Measurements from ENCODE around the gene KIF14. TPM values are rescaled to one million over a fixed set of nuclear protein-coding genes. Genes with fewer than 3 reads are reported as not detected.

Gene KIF14
- total RNA-seq, 4 donors from 2014 or later: 0.20 to 0.30 TPM; not detected in 2

DNA sequence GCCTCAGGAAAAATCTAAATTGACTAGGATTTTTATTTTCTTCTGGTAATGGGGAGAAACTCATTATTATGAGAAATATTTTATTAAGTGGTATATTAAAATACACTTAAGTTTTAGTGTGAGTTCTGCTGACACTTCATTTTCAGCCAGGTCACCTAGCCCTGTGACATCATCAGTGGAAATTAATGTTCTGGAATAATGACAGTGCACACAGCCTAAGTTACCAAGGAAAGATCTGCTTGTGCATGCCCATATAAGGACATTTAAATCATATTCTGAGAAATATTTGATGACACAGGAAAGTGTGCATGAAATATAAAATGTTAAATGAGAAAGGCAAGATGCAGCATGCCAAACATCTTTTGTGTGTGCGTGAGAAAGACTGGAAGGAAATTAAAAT lies 102.0 kb downstream of the KIF14 start:
- Histone ChIP-seq H3K4me3 (no peak overlapping the region), H3K9me3 (no peaks in the 10 kb centered on the region), H3K4me1 (no peaks in the 10 kb centered on the region), H3K27ac (no peak overlapping the region), H3K36me3 (no peaks in the 10 kb centered on the region), H3K27me3 (no peaks in the 10 kb centered on the region)
- WGBS, 2 donors: 77 to 83% methylated on average over 1 of the region's 1 CpG
- TF ChIP-seq POLR2A (IDR thresholded peaks at IDR 0.05) (no peak), EP300 (IDR thresholded peaks at IDR 0.05) (no peak)
- TF ChIP-seq, protein P1, sequence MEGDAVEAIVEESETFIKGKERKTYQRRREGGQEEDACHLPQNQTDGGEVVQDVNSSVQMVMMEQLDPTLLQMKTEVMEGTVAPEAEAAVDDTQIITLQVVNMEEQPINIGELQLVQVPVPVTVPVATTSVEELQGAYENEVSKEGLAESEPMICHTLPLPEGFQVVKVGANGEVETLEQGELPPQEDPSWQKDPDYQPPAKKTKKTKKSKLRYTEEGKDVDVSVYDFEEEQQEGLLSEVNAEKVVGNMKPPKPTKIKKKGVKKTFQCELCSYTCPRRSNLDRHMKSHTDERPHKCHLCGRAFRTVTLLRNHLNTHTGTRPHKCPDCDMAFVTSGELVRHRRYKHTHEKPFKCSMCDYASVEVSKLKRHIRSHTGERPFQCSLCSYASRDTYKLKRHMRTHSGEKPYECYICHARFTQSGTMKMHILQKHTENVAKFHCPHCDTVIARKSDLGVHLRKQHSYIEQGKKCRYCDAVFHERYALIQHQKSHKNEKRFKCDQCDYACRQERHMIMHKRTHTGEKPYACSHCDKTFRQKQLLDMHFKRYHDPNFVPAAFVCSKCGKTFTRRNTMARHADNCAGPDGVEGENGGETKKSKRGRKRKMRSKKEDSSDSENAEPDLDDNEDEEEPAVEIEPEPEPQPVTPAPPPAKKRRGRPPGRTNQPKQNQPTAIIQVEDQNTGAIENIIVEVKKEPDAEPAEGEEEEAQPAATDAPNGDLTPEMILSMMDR (IDR thresholded peaks at IDR 0.05): no peak
- DNase-seq (ENCODE audit: low spot score in 2 of 2): no peak

DNA sequence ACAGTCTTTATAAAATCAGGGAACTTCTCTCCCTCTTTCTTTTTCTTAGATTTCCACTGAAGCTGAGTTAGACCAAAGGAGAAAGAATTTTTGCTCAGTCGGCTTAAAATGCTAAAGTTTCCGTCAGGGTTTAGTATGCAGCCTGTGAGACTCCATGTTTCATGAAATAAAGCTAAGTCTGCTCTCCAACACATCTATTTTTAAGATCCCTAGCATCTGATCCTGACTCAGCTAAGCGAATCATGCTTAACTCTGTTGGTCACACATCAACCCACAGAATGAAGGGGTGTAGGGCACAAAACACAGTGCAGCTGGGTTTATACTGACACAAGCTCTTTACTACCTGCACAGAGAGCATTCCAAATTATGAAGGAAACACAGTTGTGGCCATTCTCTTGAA lies 108.4 kb downstream of the KIF14 start:
- no peaks in the 10 kb centered on the region for H3K4me1 ChIP-seq
- WGBS, 2 donors: 45% methylated on average over 3 of the region's 3 CpGs
- no peaks in the 10 kb centered on the region for H3K27me3 ChIP-seq

DNA sequence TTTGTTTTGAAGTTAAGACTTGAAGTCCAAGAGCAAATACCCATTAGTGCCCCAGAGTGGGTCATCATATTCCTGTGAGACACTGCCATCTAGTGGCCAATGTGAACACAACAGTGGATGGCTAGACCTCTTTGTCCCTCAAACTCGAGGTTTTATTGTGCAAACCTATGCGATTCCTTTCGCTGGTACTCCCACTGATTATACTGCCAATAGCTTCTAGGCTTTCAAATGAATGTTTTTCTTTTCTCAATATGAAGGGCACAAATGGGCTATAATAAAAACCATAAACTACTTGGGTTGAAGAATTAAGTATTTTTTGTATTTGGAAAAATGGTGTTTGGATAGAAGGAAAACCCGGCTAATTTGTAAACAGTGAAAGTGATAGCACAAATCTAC lies 110.3 kb downstream of the KIF14 start:
- Histone ChIP-seq H3K4me1 (no peaks in the 10 kb centered on the region), H3K27ac (no peak overlapping the region), H3K27me3 (no peaks in the 10 kb centered on the region), H3K9me3 (no peaks in the 10 kb centered on the region), H3K36me3 (no peaks in the 10 kb centered on the region), H3K4me3 (no peak overlapping the region)
- no peak for TF ChIP-seq EP300 (IDR thresholded peaks at IDR 0.05)
- no peak for TF ChIP-seq POLR2A (IDR thresholded peaks at IDR 0.05)
- TF ChIP-seq, protein P1 (IDR thresholded peaks at IDR 0.05): peak; percentile 71 to 89 (median 79)
- peak; percentile 55 to 88 for DNase-seq (ENCODE audit: low spot score in 2 of 2)
- WGBS, 2 donors: 23 to 24% methylated on average over 4 of the region's 4 CpGs

More for the DNA sequence above, 108.4 kb downstream of the KIF14 start:
- Histone ChIP-seq H3K9me3 (no peaks in the 10 kb centered on the region), H3K4me3 (no peak overlapping the region), H3K27ac (no peak overlapping the region), H3K36me3 (no peaks in the 10 kb centered on the region)
- TF ChIP-seq POLR2A (IDR thresholded peaks at IDR 0.05) (no peak), EP300 (IDR thresholded peaks at IDR 0.05) (no peak)
- TF ChIP-seq, protein P1 (IDR thresholded peaks at IDR 0.05): no peak
- no peak for DNase-seq (ENCODE audit: low spot score in 2 of 2)

DNA sequence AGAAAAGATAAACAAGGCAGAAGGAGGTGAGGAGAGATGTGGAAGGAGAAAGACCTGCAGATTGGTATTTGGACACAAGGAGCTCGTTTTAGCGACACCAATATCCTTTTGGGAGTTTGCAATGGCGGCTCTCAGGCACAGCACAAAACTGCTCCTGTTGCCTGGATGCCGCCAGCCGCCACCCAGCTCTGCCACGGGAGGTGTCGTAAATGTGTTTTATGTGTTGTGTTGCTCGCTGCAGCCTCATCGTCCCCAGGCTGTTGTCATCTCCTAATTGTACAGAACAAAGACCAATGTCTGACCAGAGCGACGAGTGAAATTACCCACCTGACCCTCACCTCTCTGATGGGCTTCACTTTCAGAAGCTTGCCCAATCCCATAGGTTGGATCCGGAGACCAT lies 114.1 kb downstream of the KIF14 start:
- Histone ChIP-seq H3K4me1 (no peaks in the 10 kb centered on the region), H3K36me3 (no peaks in the 10 kb centered on the region), H3K27ac (no peak overlapping the region), H3K4me3 (no peak overlapping the region), H3K9me3 (no peaks in the 10 kb centered on the region), H3K27me3 (peaks cover 0 to 3% of the 10 kb centered on the region in 2 donors)
- 43 to 48% methylated on average over 12 of the region's 12 CpGs for WGBS, 2 donors
- TF ChIP-seq EP300 (IDR thresholded peaks at IDR 0.05): no peak
- TF ChIP-seq, protein P1 (IDR thresholded peaks at IDR 0.05): no peak
- no peak for TF ChIP-seq POLR2A (IDR thresholded peaks at IDR 0.05)
- no peak for DNase-seq (ENCODE audit: low spot score in 2 of 2)

DNA sequence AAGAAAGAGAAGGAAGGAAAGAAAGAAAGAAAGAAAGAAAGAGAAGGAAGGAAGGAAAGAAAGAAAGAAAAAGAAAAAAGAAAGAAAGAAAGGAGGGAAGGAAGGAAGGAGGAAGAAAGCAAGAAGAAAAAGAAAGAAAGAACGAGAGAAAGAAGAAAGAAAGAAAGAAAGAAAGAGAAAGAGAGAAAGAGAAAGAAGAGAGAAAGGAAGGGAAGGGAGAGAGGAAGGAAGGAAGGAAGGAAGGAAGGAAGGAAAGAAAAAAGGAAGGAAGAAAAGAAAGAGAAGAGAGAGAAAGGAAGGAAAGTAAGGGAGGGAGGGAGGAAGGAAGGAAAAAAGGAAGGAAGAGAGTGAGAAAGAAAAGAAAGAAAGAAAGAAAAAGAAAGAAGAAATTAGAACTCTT lies 115.3 kb downstream of the KIF14 start:
- TF ChIP-seq EP300 (IDR thresholded peaks at IDR 0.05) (no peak), POLR2A (IDR thresholded peaks at IDR 0.05) (no peak)
- TF ChIP-seq, protein P1 (IDR thresholded peaks at IDR 0.05): no peak
- WGBS, 2 donors: 71 to 88% methylated on average over 1 of the region's 1 CpG

More for the DNA sequence above, 115.3 kb downstream of the KIF14 start:
- Histone ChIP-seq H3K9me3 (no peaks in the 10 kb centered on the region), H3K36me3 (no peaks in the 10 kb centered on the region), H3K4me3 (no peak overlapping the region), H3K27me3 (peaks cover 0 to 3% of the 10 kb centered on the region in 2 donors), H3K27ac (no peak overlapping the region), H3K4me1 (no peaks in the 10 kb centered on the region)
- no peak for DNase-seq (ENCODE audit: low spot score in 2 of 2)

Other genes with a start within 250 kb of the KIF14 start
- gene ZNF281, start 210.7 kb downstream of the KIF14 start, total RNA-seq: 10 to 100 TPM in 1 of 4 donors, 1 to 10 TPM in 3; 8.0 to 12.9 (median 8.9) TPM
- 10 to 100 TPM; 11.4 to 31.5 (median 18.5) TPM for gene DDX59, start 49.2 kb upstream of the KIF14 start, total RNA-seq
- 10 to 100 TPM; 27.3 to 38.9 (median 31.6) TPM for gene CAMSAP2, start 118.1 kb upstream of the KIF14 start, total RNA-seq

All from tibial nerve (tissue), 4 donors.